Trophoblast cell (in vitro differentiated cells and primary cell): Measurements from ENCODE around the gene FCN1.

Experiments
- DNase-seq, 2 donors: peaks; one replicate each; pipeline ENCODE4 v3.0.0-alpha.2; 2016
- H2AFZ ChIP-seq: 2 replicates; pipeline ENCODE4 v1.6.1; 2013; ENCODE audit warnings: low read length, moderate library complexity, mild to moderate bottlenecking; ENCODE audit not compliant: insufficient read depth, poor library complexity
- H2AK5ac ChIP-seq: 2 replicates; pipeline ENCODE4 v1.6.1; 2013; ENCODE audit warnings: mild to moderate bottlenecking, low read length
- H2BK120ac ChIP-seq: 2 replicates; pipeline ENCODE4 v1.6.1; 2013; ENCODE audit warnings: low read length, mild to moderate bottlenecking, moderate library complexity; ENCODE audit not compliant: insufficient read depth, poor library complexity
- H2BK12ac ChIP-seq: 2 replicates; pipeline ENCODE4 v1.6.1; 2013; ENCODE audit warnings: mild to moderate bottlenecking, low read length, moderate library complexity
- H2BK5ac ChIP-seq: 2 replicates; pipeline ENCODE4 v1.6.1; 2013; ENCODE audit warnings: low read length, low read depth, moderate library complexity, mild to moderate bottlenecking; ENCODE audit not compliant: poor library complexity
- H3K14ac ChIP-seq: 2 replicates; pipeline ENCODE4 v1.6.1; 2013; ENCODE audit warnings: mild to moderate bottlenecking, low read length
- H3K18ac ChIP-seq: 2 replicates; pipeline ENCODE4 v1.6.1; 2013; ENCODE audit warnings: mild to moderate bottlenecking, low read length
- H3K23ac ChIP-seq: 2 replicates; pipeline ENCODE4 v1.6.1; 2013; ENCODE audit warnings: low read length
- H3K27ac ChIP-seq: 2 replicates; pipeline ENCODE4 v1.5.1; 2013; ENCODE audit warnings: low read depth, mild to moderate bottlenecking, inconsistent platforms, low read length, moderate library complexity
- H3K27me3 ChIP-seq: 2 replicates; pipeline ENCODE4 v1.6.1; 2013; ENCODE audit warnings: inconsistent platforms, mild to moderate bottlenecking, low read length, moderate library complexity; ENCODE audit not compliant: insufficient read depth
- H3K36me3 ChIP-seq, 2 experiments: 1 replicate in 1 of 2; 2 replicates in 1 of 2; pipeline ENCODE4 v1.6.1; 2013; ENCODE audit warnings: low read length in 2 of 2, mild to moderate bottlenecking in 2 of 2, moderate library complexity in 1 of 2; ENCODE audit not compliant: insufficient read depth in 2 of 2, control insufficient read depth in 1 of 2
- H3K4ac ChIP-seq: 2 replicates; pipeline ENCODE4 v1.6.1; 2013; ENCODE audit warnings: low read depth, mild to moderate bottlenecking, low read length, moderate library complexity
- H3K4me1 ChIP-seq, 2 experiments: 1 replicate in 1 of 2; 2 replicates in 1 of 2; pipeline ENCODE4 v1.6.1; 2013; ENCODE audit warnings: low read length in 2 of 2, mild to moderate bottlenecking in 2 of 2, moderate library complexity in 1 of 2; ENCODE audit not compliant: insufficient read depth in 2 of 2, control insufficient read depth in 1 of 2
- H3K4me2 ChIP-seq: 2 replicates; pipeline ENCODE4 v1.6.1; 2013; ENCODE audit warnings: inconsistent platforms, mild to moderate bottlenecking, low read length, moderate library complexity
- H3K4me3 ChIP-seq: 2 replicates; pipeline ENCODE4 v1.5.1; 2013; ENCODE audit warnings: mild to moderate bottlenecking, low read depth, low read length, inconsistent platforms
- H3K79me1 ChIP-seq: one replicate; pipeline ENCODE4 v1.6.1; 2013; ENCODE audit warnings: low read length
- H3K79me2 ChIP-seq: 2 replicates; pipeline ENCODE4 v1.6.1; 2013; ENCODE audit warnings: low read length, mild to moderate bottlenecking; ENCODE audit not compliant: control insufficient read depth, insufficient read depth, poor library complexity
- H3K9ac ChIP-seq: 2 replicates; pipeline ENCODE4 v1.6.1; 2013; ENCODE audit warnings: mild to moderate bottlenecking, low read length
- H3K9me3 ChIP-seq: 2 replicates; pipeline ENCODE4 v1.6.1; 2013; ENCODE audit warnings: low read depth, mild to moderate bottlenecking, control low read depth, inconsistent platforms, low read length; ENCODE audit not compliant: insufficient read depth
- H4K12ac ChIP-seq: 2 replicates; pipeline ENCODE4 v1.6.1; 2013; ENCODE audit warnings: low read depth, mild to moderate bottlenecking, low read length, moderate library complexity
- H4K8ac ChIP-seq: 2 replicates; pipeline ENCODE4 v1.6.1; 2013; ENCODE audit warnings: low read depth, mild to moderate bottlenecking, low read length, moderate library complexity
- H4K91ac ChIP-seq: one replicate; pipeline ENCODE4 v1.6.1; 2013; ENCODE audit warnings: low read depth, mild to moderate bottlenecking, low read length, moderate library complexity
- WGBS: extraction: QIAGEN DNeasy Blood & Tissue Kit; methylation state at CpG from one replicate; pipeline ENCODE4 v1.1.7; 2013; ENCODE audit warnings: missing lambda C conversion rate; ENCODE audit not compliant: insufficient read length, insufficient coverage; ENCODE audit errors: extremely low coverage; 5-methylcytosine and 5-hydroxymethylcytosine counted together

The FCN1 gene

GRCh38 chr9:134871697-134872340 lies 45.9 kb downstream of the FCN1 start:
- no peak overlapping the region for H3K27ac ChIP-seq
- H3K18ac ChIP-seq, result no peak overlapping the region
- H3K23ac ChIP-seq, result no peak overlapping the region
- H3K9me3 ChIP-seq, result peaks cover 7% of the 10 kb centered on the region
- H2BK12ac ChIP-seq, result no peak overlapping the region
- no peak overlapping the region for H2AFZ ChIP-seq
- H3K4me1 ChIP-seq, result no peaks in the 10 kb centered on the region
- H3K4me3 ChIP-seq, result no peak overlapping the region
- H3K79me2 ChIP-seq, result no peaks in the 10 kb centered on the region
- H3K9ac ChIP-seq, result no peak overlapping the region
- no peaks in the 10 kb centered on the region for H3K36me3 ChIP-seq
- H4K91ac ChIP-seq, result no peak overlapping the region
- no peak overlapping the region for H2BK5ac ChIP-seq
- no peak overlapping the region for H3K4me2 ChIP-seq
- H2BK120ac ChIP-seq, result no peak overlapping the region
- no peaks in the 10 kb centered on the region for H3K79me1 ChIP-seq
- no peak overlapping the region for H4K8ac ChIP-seq
- H3K27me3 ChIP-seq, result no peaks in the 10 kb centered on the region
- no peak overlapping the region for H3K14ac ChIP-seq
- WGBS, result no CpG with 5 or more reads among the region's 16 CpGs
- H2AK5ac ChIP-seq, result no peak overlapping the region
- no peak overlapping the region for H3K4ac ChIP-seq
- DNase-seq, result no peak
- no peak overlapping the region for H4K12ac ChIP-seq

- H3K36me3 ChIP-seq, result no peaks in the 10 kb centered on the region
- no peak overlapping the region for H2AFZ ChIP-seq
- no peak overlapping the region for H2AK5ac ChIP-seq
- no peaks in the 10 kb centered on the region for H3K79me1 ChIP-seq
- no peak overlapping the region for H3K4me3 ChIP-seq
- no peak overlapping the region for H3K27ac ChIP-seq
- no peak overlapping the region for H4K12ac ChIP-seq
- H3K9ac ChIP-seq, result no peak overlapping the region
- H3K4ac ChIP-seq, result no peak overlapping the region
- H3K79me2 ChIP-seq, result no peaks in the 10 kb centered on the region
- H3K27me3 ChIP-seq, result no peaks in the 10 kb centered on the region
- no peak overlapping the region for H4K91ac ChIP-seq
- no peak overlapping the region for H2BK12ac ChIP-seq
- no peak overlapping the region for H3K4me2 ChIP-seq
- no peak overlapping the region for H2BK5ac ChIP-seq
- no CpG with 5 or more reads among the region's 30 CpGs for WGBS
- H3K14ac ChIP-seq, result no peak overlapping the region
- H3K9me3 ChIP-seq, result peaks cover 7% of the 10 kb centered on the region
- DNase-seq, result no peak
- H3K4me1 ChIP-seq, result no peaks in the 10 kb centered on the region
- no peak overlapping the region for H3K23ac ChIP-seq
- no peak overlapping the region for H3K18ac ChIP-seq
- H4K8ac ChIP-seq, result no peak overlapping the region
- H2BK120ac ChIP-seq, result no peak overlapping the region
These were observed 46.7 kb downstream of the FCN1 start for GRCh38 chr9:134870746-134871662.

- H3K9ac ChIP-seq, result no peak overlapping the region
- no peak overlapping the region for H3K4ac ChIP-seq
- WGBS, result no CpG with 5 or more reads among the region's 11 CpGs
- H4K91ac ChIP-seq, result no peak overlapping the region
- H3K79me1 ChIP-seq, result no peaks in the 10 kb centered on the region
- no peak overlapping the region for H3K27ac ChIP-seq
- no peak overlapping the region for H3K14ac ChIP-seq
- H2AK5ac ChIP-seq, result no peak overlapping the region
- no peak overlapping the region for H3K18ac ChIP-seq
- H2BK12ac ChIP-seq, result no peak overlapping the region
- DNase-seq, result no peak
- no peak overlapping the region for H3K23ac ChIP-seq
- H3K4me1 ChIP-seq, result no peaks in the 10 kb centered on the region
- no peak overlapping the region for H4K8ac ChIP-seq
- no peak overlapping the region for H2BK5ac ChIP-seq
- H2BK120ac ChIP-seq, result no peak overlapping the region
- H3K4me3 ChIP-seq, result no peak overlapping the region
- no peaks in the 10 kb centered on the region for H3K27me3 ChIP-seq
- H3K36me3 ChIP-seq, result no peaks in the 10 kb centered on the region
- no peak overlapping the region for H2AFZ ChIP-seq
- peaks cover 7% of the 10 kb centered on the region for H3K9me3 ChIP-seq
- no peaks in the 10 kb centered on the region for H3K79me2 ChIP-seq
- H3K4me2 ChIP-seq, result no peak overlapping the region
- no peak overlapping the region for H4K12ac ChIP-seq
These were observed 47.4 kb downstream of the FCN1 start for GRCh38 chr9:134870301-134870694.

GRCh38 chr9:134869554-134870300 lies 48.0 kb downstream of the FCN1 start:
- no peak overlapping the region for H2AFZ ChIP-seq
- no peak overlapping the region for H3K4ac ChIP-seq
- no peaks in the 10 kb centered on the region for H3K36me3 ChIP-seq
- no peak overlapping the region for H3K4me2 ChIP-seq
- no peak overlapping the region for H2AK5ac ChIP-seq
- H3K9me3 ChIP-seq, result peaks cover 7% of the 10 kb centered on the region
- WGBS, result no CpG with 5 or more reads among the region's 17 CpGs
- no peak overlapping the region for H3K27ac ChIP-seq
- no peak overlapping the region for H3K4me3 ChIP-seq
- H4K12ac ChIP-seq, result no peak overlapping the region
- no peaks in the 10 kb centered on the region for H3K79me1 ChIP-seq
- H3K79me2 ChIP-seq, result no peaks in the 10 kb centered on the region
- H3K27me3 ChIP-seq, result no peaks in the 10 kb centered on the region
- no peak overlapping the region for H2BK120ac ChIP-seq
- no peak overlapping the region for H3K18ac ChIP-seq
- H4K8ac ChIP-seq, result no peak overlapping the region
- no peak overlapping the region for H3K14ac ChIP-seq
- no peak overlapping the region for H2BK5ac ChIP-seq
- H3K9ac ChIP-seq, result no peak overlapping the region
- no peak overlapping the region for H3K23ac ChIP-seq
- no peaks in the 10 kb centered on the region for H3K4me1 ChIP-seq
- no peak overlapping the region for H2BK12ac ChIP-seq
- H4K91ac ChIP-seq, result no peak overlapping the region
- no peak for DNase-seq
